Keratinocyte (primary cell): ENCODE data around the gene DIDO1. TPM values are rescaled to one million over a fixed set of nuclear protein-coding genes. Genes with fewer than 3 reads are reported as not detected.

Experiments
- DNase-seq: peaks from one replicate; pipeline ENCODE4 v3.0.0-alpha.2; 2011; ENCODE audit warnings: low read depth, missing footprints, low spot score
- FAIRE-seq: peaks from 2 replicates; lab custom pipeline; 2011; peaks lifted over from hg19 to GRCh38; lab: Jason Lieb, UNC
- H2AFZ ChIP-seq: 2 replicates; pipeline ENCODE4 v1.6.0; 2012; ENCODE audit warnings: low read length, control low read depth, inconsistent platforms; ENCODE audit not compliant: control insufficient read depth
- H3K27ac ChIP-seq: 2 replicates; pipeline ENCODE4 v1.5.1; 2011; ENCODE audit warnings: low read length; ENCODE audit not compliant: control insufficient read depth, insufficient read depth
- H3K27me3 ChIP-seq: 3 replicates; pipeline ENCODE4 v1.6.0; 2011; ENCODE audit warnings: low read length; ENCODE audit not compliant: control insufficient read depth, insufficient read depth; ENCODE audit errors: extremely low read depth
- H3K36me3 ChIP-seq, 2 experiments: 2 replicates in 1 of 2; 3 replicates in 1 of 2; pipeline ENCODE4 v1.5.1; 2011; ENCODE audit warnings: low read length in 2 of 2, mild to moderate bottlenecking in 1 of 2; ENCODE audit not compliant: control insufficient read depth in 2 of 2, insufficient read depth in 2 of 2; ENCODE audit errors: extremely low read depth in 1 of 2
- H3K4me1 ChIP-seq: 3 replicates; pipeline ENCODE4 v1.5.1; 2011; ENCODE audit warnings: low read length; ENCODE audit not compliant: control insufficient read depth, insufficient read depth; ENCODE audit errors: extremely low read depth
- H3K4me2 ChIP-seq: 3 replicates; pipeline ENCODE4 v1.6.0; 2011; ENCODE audit warnings: low read depth, low read length; ENCODE audit not compliant: control insufficient read depth, insufficient read depth; ENCODE audit errors: extremely low read depth
- H3K4me3 ChIP-seq, 3 experiments: fragments of 200-600 bp in 1 of 3; sonication (generic) in 1 of 3; 2 replicates in 2 of 3; 3 replicates in 1 of 3; pipeline ENCODE4 v1.5.1; 2011 to 2016; ENCODE audit warnings: low read length in 3 of 3, mild to moderate bottlenecking in 3 of 3, control low read depth in 2 of 3, inconsistent platforms in 1 of 3, low read depth in 1 of 3, mixed read lengths in 1 of 3, mixed run types in 1 of 3, moderate library complexity in 1 of 3; ENCODE audit not compliant: control insufficient read depth in 2 of 3, insufficient read depth in 2 of 3; ENCODE audit errors: extremely low read depth in 1 of 3
- H3K79me2 ChIP-seq: 2 replicates; pipeline ENCODE4 v1.6.0; 2012; ENCODE audit warnings: low read length; ENCODE audit not compliant: control insufficient read depth, insufficient read depth
- H3K9ac ChIP-seq: 3 replicates; pipeline ENCODE4 v1.6.0; 2011; ENCODE audit warnings: low read length; ENCODE audit not compliant: control insufficient read depth, insufficient read depth; ENCODE audit errors: extremely low read depth
- H3K9me1 ChIP-seq: 3 replicates; pipeline ENCODE4 v1.6.0; 2011; ENCODE audit warnings: low read length; ENCODE audit not compliant: control insufficient read depth, insufficient read depth; ENCODE audit errors: extremely low read depth
- H3K9me3 ChIP-seq: 2 replicates; pipeline ENCODE4 v1.5.1; 2012; ENCODE audit warnings: low read depth, low read length; ENCODE audit not compliant: control insufficient read depth
- H4K20me1 ChIP-seq: 3 replicates; pipeline ENCODE4 v1.6.0; 2011; ENCODE audit warnings: low read length; ENCODE audit not compliant: control insufficient read depth, insufficient read depth; ENCODE audit errors: extremely low read depth
- EZH2 ChIP-seq: IDR thresholded peaks from one replicate; pipeline ENCODE4 v1.6.1; 2012; ENCODE audit warnings: inconsistent platforms, mild to moderate bottlenecking, low read length, moderate library complexity
- dilution Hi-C: fragments of 300-500 bp; cut with MboI; formaldehyde crosslinking; loops from one replicate; pipeline ENCODE4 v1.7.0; 2020; ENCODE audit warnings: low sequenced_read_pairs; ENCODE audit not compliant: extremely low pct_ligation_motif_present
- polyA plus RNA-seq, 5 experiments: library from polyadenylated mRNA; depleted of rRNA in 3 of 5; stranded (reverse) in 3 of 5; stranded (forward) in 1 of 5; unstranded in 1 of 5; fragments of >200 nt; gene quantifications; 1 replicate in 1 of 5; 2 replicates in 3 of 5; 3 replicates in 1 of 5; pipeline versions ENCODE4 v1.2.1 to v1.2.3, GENCODE V29; 2011 to 2012; ENCODE audit warnings: missing spikeins in 2 of 5, low read depth in 1 of 5, low replicate concordance in 1 of 5
- TF ChIP-seq, protein P1 (sequence below), 3 experiments: IDR thresholded peaks in 1 of 3; conservative IDR thresholded peaks in 1 of 3; optimal IDR thresholded peaks in 1 of 3; 2 replicates in 2 of 3; 3 replicates in 1 of 3; pipeline versions ENCODE3 to v1.5.1; 2011; ENCODE audit warnings: low read length in 3 of 3, mild to moderate bottlenecking in 3 of 3, moderate library complexity in 2 of 3, control low read depth in 1 of 3, inconsistent platforms in 1 of 3; ENCODE audit not compliant: insufficient read depth in 2 of 3; ENCODE audit errors: extremely low read depth in 1 of 3

The DIDO1 gene
- polyA plus RNA-seq, 1 donor (not counting 4 experiments of a cell fraction or from before 2014, with no cell fraction given), result 14.2 TPM

- Histone ChIP-seq H3K36me3 (peaks cover 45 to 59% of the 10 kb centered on the region in 2 experiments), H3K4me1 (no peaks in the 10 kb centered on the region), H3K9ac (no peak overlapping the region), H3K4me2 (no peak overlapping the region), H3K27ac (no peak overlapping the region), H3K79me2 (no peaks in the 10 kb centered on the region), H2AFZ (no peak overlapping the region), H3K4me3 (no peak overlapping the region), H3K9me3 (no peaks in the 10 kb centered on the region), H3K27me3 (no peaks in the 10 kb centered on the region), H4K20me1 (no peaks in the 10 kb centered on the region), H3K9me1 (no peaks in the 10 kb centered on the region)
- DNase-seq (no peak), FAIRE-seq (no peak)
- dilution Hi-C loops, result no loop called here
- TF ChIP-seq, protein P1, sequence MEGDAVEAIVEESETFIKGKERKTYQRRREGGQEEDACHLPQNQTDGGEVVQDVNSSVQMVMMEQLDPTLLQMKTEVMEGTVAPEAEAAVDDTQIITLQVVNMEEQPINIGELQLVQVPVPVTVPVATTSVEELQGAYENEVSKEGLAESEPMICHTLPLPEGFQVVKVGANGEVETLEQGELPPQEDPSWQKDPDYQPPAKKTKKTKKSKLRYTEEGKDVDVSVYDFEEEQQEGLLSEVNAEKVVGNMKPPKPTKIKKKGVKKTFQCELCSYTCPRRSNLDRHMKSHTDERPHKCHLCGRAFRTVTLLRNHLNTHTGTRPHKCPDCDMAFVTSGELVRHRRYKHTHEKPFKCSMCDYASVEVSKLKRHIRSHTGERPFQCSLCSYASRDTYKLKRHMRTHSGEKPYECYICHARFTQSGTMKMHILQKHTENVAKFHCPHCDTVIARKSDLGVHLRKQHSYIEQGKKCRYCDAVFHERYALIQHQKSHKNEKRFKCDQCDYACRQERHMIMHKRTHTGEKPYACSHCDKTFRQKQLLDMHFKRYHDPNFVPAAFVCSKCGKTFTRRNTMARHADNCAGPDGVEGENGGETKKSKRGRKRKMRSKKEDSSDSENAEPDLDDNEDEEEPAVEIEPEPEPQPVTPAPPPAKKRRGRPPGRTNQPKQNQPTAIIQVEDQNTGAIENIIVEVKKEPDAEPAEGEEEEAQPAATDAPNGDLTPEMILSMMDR (optimal IDR thresholded peaks at IDR 0.05 in 1 of 3, IDR thresholded peaks at IDR 0.05 in 1 of 3, conservative IDR thresholded peaks at IDR 0.05 in 1 of 3; ENCODE audit: extremely low read depth in 1 of 3, insufficient read depth in 2 of 3, low read length in 3 of 3), result no peak
- no peak for TF ChIP-seq EZH2
Measured at GRCh38 chr20:62890444-62890843, 35.9 kb downstream of the DIDO1 start.

DNA sequence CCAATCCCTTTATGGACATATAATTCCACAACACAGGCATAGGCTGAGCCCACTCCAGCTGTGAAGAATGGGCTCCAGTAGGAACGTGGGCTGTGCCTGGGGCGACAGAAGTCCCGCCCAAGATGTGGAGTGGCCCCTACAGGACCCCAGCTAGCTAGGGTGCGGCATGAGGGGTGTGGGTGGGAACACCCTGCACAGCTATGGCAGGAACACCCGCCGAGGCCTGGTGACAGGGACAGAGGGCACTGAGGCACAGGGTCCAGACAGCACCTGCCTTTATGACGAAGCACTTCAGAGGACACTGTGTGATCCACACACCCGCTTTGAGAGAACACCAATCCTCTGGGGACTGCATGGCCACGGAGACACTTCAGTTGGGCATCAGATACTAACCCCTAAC lies 36.4 kb downstream of the DIDO1 start:
- H3K36me3 ChIP-seq, result peaks cover 45 to 59% of the 10 kb centered on the region in 2 experiments
- dilution Hi-C loops, result no loop called here
- H3K4me3 ChIP-seq, result no peak overlapping the region
- no peak overlapping the region for H3K9ac ChIP-seq
- FAIRE-seq (no peak), DNase-seq (no peak)
- H3K27ac ChIP-seq, result no peak overlapping the region
- no peak overlapping the region for H3K4me2 ChIP-seq
- no peaks in the 10 kb centered on the region for H3K9me3 ChIP-seq
- H3K79me2 ChIP-seq, result no peaks in the 10 kb centered on the region
- H2AFZ ChIP-seq, result no peak overlapping the region
- TF ChIP-seq, protein P1 (optimal IDR thresholded peaks at IDR 0.05 in 1 of 3, IDR thresholded peaks at IDR 0.05 in 1 of 3, conservative IDR thresholded peaks at IDR 0.05 in 1 of 3; ENCODE audit: extremely low read depth in 1 of 3, insufficient read depth in 2 of 3, low read length in 3 of 3), result no peak
- TF ChIP-seq EZH2, result no peak
- H4K20me1 ChIP-seq, result no peaks in the 10 kb centered on the region
- H3K4me1 ChIP-seq, result no peaks in the 10 kb centered on the region
- H3K9me1 ChIP-seq, result no peaks in the 10 kb centered on the region
- no peaks in the 10 kb centered on the region for H3K27me3 ChIP-seq
